T-helper 17 cell (primary cell): ENCODE measurements around the gene THSD4. TPM values are rescaled to one million over a fixed set of nuclear protein-coding genes. Genes with fewer than 3 reads are reported as not detected.

Experiments used
- ATAC-seq: fragments of 150-1000 bp; cut with Tn5 transposase; 2 replicates; pipeline ENCODE4 v1.10.0; 2021; ENCODE audit warnings: mild to moderate bottlenecking, moderate library complexity
- DNase-seq, 3 donors: peaks; one replicate each; pipeline versions ENCODE4 v3.0.0 to v3.0.0-alpha.2; 2020 to 2021
- H3K9me3 ChIP-seq: one replicate; pipeline ENCODE4 v1.7.0; 2013; ENCODE audit warnings: low read length, mild to moderate bottlenecking; ENCODE audit not compliant: control insufficient read depth, poor library complexity, severe bottlenecking
- H3K27ac Mint-ChIP-seq: one replicate; pipeline ENCODE4 v1.8.0; 2022; ENCODE audit warnings: mild to moderate bottlenecking, moderate library complexity, mixed read lengths
- H3K27me3 Mint-ChIP-seq: one replicate; pipeline ENCODE4 v1.8.0; 2022; ENCODE audit warnings: mixed read lengths
- H3K36me3 Mint-ChIP-seq: one replicate; pipeline ENCODE4 v1.8.0; 2022; ENCODE audit warnings: low read depth, mixed read lengths
- H3K4me1 Mint-ChIP-seq: one replicate; pipeline ENCODE4 v1.8.0; 2022; ENCODE audit warnings: mild to moderate bottlenecking, mixed read lengths
- H3K4me3 Mint-ChIP-seq: one replicate; pipeline ENCODE4 v1.8.0; 2022; ENCODE audit warnings: mild to moderate bottlenecking, moderate library complexity, mixed read lengths
- total RNA-seq, 4 donors: library from RNA in 2 of 4; stranded (reverse) in 2 of 4; gene quantifications; one replicate each; pipeline ENCODE4 v1.2.3 and lab custom pipeline; 2022 to 2026

Gene THSD4
- total RNA-seq, 2 donors from 2014 or later = not detected

DNA sequence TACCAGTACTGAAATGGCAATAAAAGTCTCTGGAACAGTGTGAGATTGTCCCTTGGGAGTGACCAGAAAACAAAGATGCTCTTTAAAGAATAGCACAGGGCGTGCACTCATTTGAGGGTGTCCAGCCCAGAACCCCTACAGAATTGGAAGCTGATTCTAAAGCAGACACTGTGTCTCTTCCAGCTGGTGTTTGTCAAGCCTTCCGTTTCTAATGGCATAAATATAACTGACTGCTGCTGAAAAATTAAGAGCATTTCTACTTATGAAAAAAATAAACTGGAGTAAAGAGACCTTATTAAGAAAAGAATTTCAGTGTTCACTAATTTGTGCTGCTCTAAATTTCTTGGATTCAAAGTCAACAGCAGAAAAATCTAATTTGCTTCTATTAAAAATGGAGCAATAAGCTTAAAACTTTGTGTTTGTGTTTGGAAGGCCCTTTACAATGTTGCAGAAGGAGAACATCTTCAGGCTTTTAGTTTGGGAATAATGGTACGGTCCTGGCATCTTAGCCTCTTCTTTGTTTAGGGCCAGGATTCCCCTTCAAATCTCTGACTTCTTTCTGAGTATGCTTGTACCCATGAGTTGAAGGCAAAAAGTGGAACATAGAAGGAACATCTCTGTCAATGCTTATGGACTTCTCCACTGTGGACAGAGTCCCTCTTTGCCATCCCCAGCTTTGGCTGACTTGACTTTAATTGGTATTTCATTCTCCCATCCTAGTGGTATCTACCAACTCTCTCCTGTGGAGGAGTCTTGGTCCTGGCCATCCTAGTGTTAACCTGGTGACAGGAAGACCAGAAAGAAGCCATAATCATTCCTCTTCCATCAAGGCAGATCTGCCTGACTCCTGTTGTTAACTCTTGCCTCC lies 65.9 kb downstream of the THSD4 start:
- DNase-seq (no peak), ATAC-seq (no peak)
- Mint-ChIP-seq H3K4me1 (no peaks in the 10 kb centered on the region), H3K36me3 (no peaks in the 10 kb centered on the region), H3K4me3 (no peak overlapping the region), H3K27ac (no peak overlapping the region), H3K27me3 (peaks cover 15% of the 10 kb centered on the region)
- no peaks in the 10 kb centered on the region for H3K9me3 ChIP-seq

GRCh38 chr15:71182522-71182921 lies 67.3 kb downstream of the THSD4 start:
- peaks cover 15% of the 10 kb centered on the region for H3K27me3 Mint-ChIP-seq
- no peak for DNase-seq
- ATAC-seq = no peak

DNA sequence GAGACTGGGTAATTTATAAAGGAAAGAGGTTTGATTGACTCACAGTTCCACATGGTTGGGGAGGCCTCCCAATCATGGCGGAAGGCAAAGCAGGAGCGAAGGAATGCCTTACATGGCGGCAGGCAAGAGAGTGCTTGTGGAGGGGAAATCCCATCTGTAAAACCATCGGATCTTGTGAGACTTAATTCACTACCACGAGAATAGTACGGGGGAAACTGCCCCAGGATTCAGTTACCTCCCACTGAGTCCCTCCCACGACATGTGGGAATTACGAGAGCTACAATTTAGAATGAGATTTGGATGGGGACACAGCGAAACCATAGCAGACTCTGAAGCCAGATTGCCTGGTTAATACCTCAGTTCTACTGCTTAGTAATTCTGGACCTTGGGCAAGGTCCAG lies 67.8 kb downstream of the THSD4 start:
- DNase-seq (no peak), ATAC-seq (no peak)
- Mint-ChIP-seq H3K27me3 (peaks cover 15% of the 10 kb centered on the region), H3K4me3 (no peak overlapping the region), H3K4me1 (no peaks in the 10 kb centered on the region), H3K27ac (no peak overlapping the region), H3K36me3 (no peaks in the 10 kb centered on the region)
- H3K9me3 ChIP-seq = no peaks in the 10 kb centered on the region

More at GRCh38 chr15:71182522-71182921, 67.3 kb downstream of the THSD4 start:
- no peaks in the 10 kb centered on the region for H3K9me3 ChIP-seq
- H3K27ac Mint-ChIP-seq = no peak overlapping the region
- H3K4me3 Mint-ChIP-seq = no peak overlapping the region
- H3K36me3 Mint-ChIP-seq = no peaks in the 10 kb centered on the region
- H3K4me1 Mint-ChIP-seq = no peaks in the 10 kb centered on the region

DNA sequence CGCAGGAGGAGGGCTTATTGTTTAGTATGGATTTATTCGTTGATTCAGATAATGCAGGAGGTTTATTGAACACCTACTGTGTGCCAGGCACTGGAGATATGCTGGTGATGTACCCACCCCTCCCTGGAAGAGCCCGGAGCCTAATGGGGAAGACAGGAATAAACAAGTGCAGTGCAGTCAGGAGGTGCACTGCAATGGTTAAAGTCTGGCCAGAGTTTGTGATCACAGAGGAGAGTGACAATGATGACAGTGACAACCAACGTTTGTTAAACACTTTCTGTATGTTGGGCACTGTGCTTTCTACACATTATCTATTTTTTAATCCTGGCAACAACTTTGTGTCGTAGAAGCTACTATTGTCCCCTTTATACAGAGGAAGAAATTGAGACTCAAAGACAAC lies 70.4 kb downstream of the THSD4 start:
- H3K9me3 ChIP-seq = no peaks in the 10 kb centered on the region
- Mint-ChIP-seq H3K4me3 (no peak overlapping the region), H3K36me3 (no peaks in the 10 kb centered on the region), H3K27ac (no peak overlapping the region), H3K27me3 (peaks cover 15% of the 10 kb centered on the region), H3K4me1 (no peaks in the 10 kb centered on the region)
- ATAC-seq (no peak), DNase-seq (no peak)

- H3K9me3 ChIP-seq = no peaks in the 10 kb centered on the region
- ATAC-seq = no peak
- no peak for DNase-seq
- Mint-ChIP-seq H3K4me3 (no peak overlapping the region), H3K4me1 (no peaks in the 10 kb centered on the region), H3K27ac (no peak overlapping the region), H3K36me3 (no peaks in the 10 kb centered on the region), H3K27me3 (peaks cover 15% of the 10 kb centered on the region)
Measured at GRCh38 chr15:71186267-71186666, 71.0 kb downstream of the THSD4 start.

DNA sequence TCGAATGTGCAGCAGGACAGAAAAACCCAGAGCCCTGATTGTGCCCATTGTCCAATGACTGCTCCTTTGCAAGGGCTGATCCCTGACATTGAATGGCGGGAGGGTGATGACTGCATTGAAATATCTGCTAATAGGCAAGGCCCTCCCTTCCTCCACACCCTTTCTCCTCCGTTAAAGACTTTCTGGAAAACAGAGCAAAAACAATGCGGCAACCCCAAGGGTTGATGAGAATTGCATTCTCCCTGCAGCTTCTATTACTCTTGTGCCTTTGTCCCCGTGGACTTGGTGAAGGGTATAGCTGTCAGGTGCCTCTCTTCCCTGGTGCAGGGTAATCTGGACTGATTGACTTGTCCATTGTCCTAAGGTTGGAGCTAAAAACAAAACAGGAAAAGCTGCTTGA lies 71.8 kb downstream of the THSD4 start:
- no peak overlapping the region for H3K27ac Mint-ChIP-seq
- H3K27me3 Mint-ChIP-seq = peaks cover 15% of the 10 kb centered on the region
- H3K9me3 ChIP-seq = no peaks in the 10 kb centered on the region
- no peaks in the 10 kb centered on the region for H3K36me3 Mint-ChIP-seq
- no peaks in the 10 kb centered on the region for H3K4me1 Mint-ChIP-seq
- DNase-seq (no peak), ATAC-seq (no peak)
- no peak overlapping the region for H3K4me3 Mint-ChIP-seq

GRCh38 chr15:71187526-71187925 lies 72.3 kb downstream of the THSD4 start:
- DNase-seq = no peak
- H3K27me3 Mint-ChIP-seq = peaks cover 15% of the 10 kb centered on the region
- no peaks in the 10 kb centered on the region for H3K9me3 ChIP-seq
- no peak for ATAC-seq
- no peaks in the 10 kb centered on the region for H3K4me1 Mint-ChIP-seq
- no peaks in the 10 kb centered on the region for H3K36me3 Mint-ChIP-seq
- H3K27ac Mint-ChIP-seq = no peak overlapping the region
- H3K4me3 Mint-ChIP-seq = no peak overlapping the region

DNA sequence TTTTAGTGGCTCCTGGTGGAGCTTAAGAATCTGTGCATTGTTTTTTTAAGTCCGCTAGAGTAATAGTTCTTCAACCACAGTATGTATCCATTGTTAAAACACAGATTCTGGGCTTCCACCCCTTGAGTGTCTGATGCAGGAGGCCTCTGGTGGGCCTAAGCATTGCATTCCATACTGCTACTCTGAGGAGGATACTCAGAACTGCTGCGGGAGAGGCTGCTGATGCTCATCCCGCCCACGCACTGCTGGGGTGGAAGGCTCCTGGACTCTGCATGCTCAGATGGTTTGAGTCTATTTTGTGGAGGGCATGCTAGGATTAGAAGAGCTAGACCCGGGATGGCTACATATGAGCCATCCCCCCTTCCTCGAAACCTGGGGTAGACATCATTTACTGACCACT lies 74.4 kb downstream of the THSD4 start:
- H3K4me1 Mint-ChIP-seq = no peaks in the 10 kb centered on the region
- no peak for DNase-seq
- H3K36me3 Mint-ChIP-seq = no peaks in the 10 kb centered on the region
- ATAC-seq = no peak
- H3K27ac Mint-ChIP-seq = no peak overlapping the region
- peaks cover 24% of the 10 kb centered on the region for H3K27me3 Mint-ChIP-seq
- no peak overlapping the region for H3K4me3 Mint-ChIP-seq
- no peaks in the 10 kb centered on the region for H3K9me3 ChIP-seq

GRCh38 chr15:71191296-71191695 lies 76.0 kb downstream of the THSD4 start:
- Mint-ChIP-seq H3K4me3 (no peak overlapping the region), H3K36me3 (no peaks in the 10 kb centered on the region), H3K27me3 (peaks cover 17% of the 10 kb centered on the region), H3K4me1 (no peaks in the 10 kb centered on the region), H3K27ac (no peak overlapping the region)
- DNase-seq (no peak), ATAC-seq (no peak)
- no peaks in the 10 kb centered on the region for H3K9me3 ChIP-seq

DNA sequence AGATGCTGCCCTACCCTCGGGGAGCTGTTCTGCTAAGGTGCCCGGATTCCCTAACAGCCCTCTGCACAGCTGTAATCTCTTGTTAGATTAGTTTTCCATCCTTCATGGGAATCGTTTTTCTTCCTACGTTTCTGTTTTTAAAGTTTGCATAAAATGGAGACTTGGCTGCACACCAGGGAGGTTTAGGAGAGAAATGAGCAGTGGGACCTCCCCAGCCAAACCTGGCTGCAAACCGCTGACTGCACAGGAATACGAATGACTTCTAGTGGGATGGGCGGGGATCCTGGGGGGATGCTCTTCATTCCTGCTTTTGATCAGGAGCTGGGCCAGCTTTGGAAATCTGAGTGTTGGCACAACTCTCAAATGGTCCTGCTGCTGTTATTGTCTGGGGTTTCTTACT lies 77.5 kb downstream of the THSD4 start:
- no peaks in the 10 kb centered on the region for H3K4me1 Mint-ChIP-seq

GRCh38 chr15:71194286-71194685 lies 79.0 kb downstream of the THSD4 start:
- Mint-ChIP-seq H3K4me3 (no peak overlapping the region), H3K36me3 (no peaks in the 10 kb centered on the region), H3K4me1 (no peaks in the 10 kb centered on the region), H3K27me3 (peaks cover 17% of the 10 kb centered on the region), H3K27ac (no peak overlapping the region)
- no peak for ATAC-seq
- no peak for DNase-seq
- no peaks in the 10 kb centered on the region for H3K9me3 ChIP-seq

More for the DNA sequence above, 77.5 kb downstream of the THSD4 start:
- no peaks in the 10 kb centered on the region for H3K9me3 ChIP-seq
- Mint-ChIP-seq H3K36me3 (no peaks in the 10 kb centered on the region), H3K27me3 (peaks cover 17% of the 10 kb centered on the region), H3K27ac (no peak overlapping the region), H3K4me3 (no peak overlapping the region)
- DNase-seq = no peak
- ATAC-seq = no peak

GRCh38 chr15:71195242-71195641 lies 80.0 kb downstream of the THSD4 start:
- no peaks in the 10 kb centered on the region for H3K4me1 Mint-ChIP-seq
- ATAC-seq (no peak), DNase-seq (no peak)
- H3K4me3 Mint-ChIP-seq = no peak overlapping the region
- no peaks in the 10 kb centered on the region for H3K36me3 Mint-ChIP-seq
- H3K9me3 ChIP-seq = no peaks in the 10 kb centered on the region
- H3K27ac Mint-ChIP-seq = no peak overlapping the region
- peaks cover 17% of the 10 kb centered on the region for H3K27me3 Mint-ChIP-seq

DNA sequence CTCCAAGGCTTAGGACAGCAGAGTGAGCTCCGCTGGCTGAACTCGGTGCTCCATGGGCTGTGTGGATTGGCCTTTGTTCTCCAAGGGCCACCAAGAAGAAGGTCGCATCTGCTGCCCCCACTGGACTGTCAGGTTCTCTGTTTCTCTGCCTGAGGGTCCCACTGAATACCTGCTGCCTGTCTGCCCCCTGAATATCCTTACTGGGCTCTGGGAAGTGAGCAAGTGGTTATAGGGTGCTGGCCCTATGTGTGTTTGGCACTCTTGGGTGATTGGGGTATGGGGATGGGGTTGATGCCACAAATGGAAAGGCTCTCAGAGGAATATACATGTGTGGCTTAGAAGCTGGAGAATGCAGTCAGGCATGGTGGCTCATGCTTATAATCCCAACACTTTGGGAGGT lies 82.3 kb downstream of the THSD4 start:
- Mint-ChIP-seq H3K4me1 (no peaks in the 10 kb centered on the region), H3K27ac (no peak overlapping the region), H3K4me3 (no peak overlapping the region), H3K36me3 (no peaks in the 10 kb centered on the region), H3K27me3 (peaks cover 16% of the 10 kb centered on the region)
- no peak for DNase-seq
- no peak for ATAC-seq
- H3K9me3 ChIP-seq = no peaks in the 10 kb centered on the region

DNA sequence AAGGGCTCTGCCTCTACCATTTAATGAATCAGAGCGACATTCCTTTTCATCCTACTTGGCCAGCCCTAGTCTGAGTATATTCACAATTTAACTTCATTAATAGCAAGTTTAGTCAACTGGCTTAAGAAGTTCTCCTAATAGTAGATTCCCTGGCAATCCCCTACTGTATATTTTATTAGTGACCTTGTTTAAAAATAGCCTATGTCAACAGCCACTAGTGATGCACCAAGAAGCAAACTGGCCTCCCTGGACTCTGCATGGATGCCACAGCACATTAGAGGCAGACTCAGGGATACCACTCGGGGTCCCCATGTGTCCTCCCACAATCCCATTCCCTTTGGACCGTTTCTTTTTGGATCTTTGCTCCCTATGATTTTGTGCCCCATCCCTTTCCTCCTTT lies 83.6 kb downstream of the THSD4 start:
- Mint-ChIP-seq H3K27me3 (peaks cover 9% of the 10 kb centered on the region), H3K4me1 (no peaks in the 10 kb centered on the region), H3K36me3 (no peaks in the 10 kb centered on the region), H3K27ac (no peak overlapping the region), H3K4me3 (no peak overlapping the region)
- H3K9me3 ChIP-seq = no peaks in the 10 kb centered on the region
- no peak for DNase-seq
- no peak for ATAC-seq
